GM12875 (cell line): ENCODE data around the gene PATJ.

Experiments
- H3K4me3 ChIP-seq: one replicate; pipeline ENCODE4 v1.5.1; 2011; ENCODE audit warnings: low read depth, low read length, control low read depth
- CTCF ChIP-seq: IDR thresholded peaks from 2 replicates; pipeline ENCODE4 v1.5.1; 2011; ENCODE audit warnings: low read depth, mild to moderate bottlenecking, control low read depth, inconsistent platforms, low read length, moderate library complexity, borderline replicate concordance; ENCODE audit not compliant: insufficient read depth

PATJ gene

DNA sequence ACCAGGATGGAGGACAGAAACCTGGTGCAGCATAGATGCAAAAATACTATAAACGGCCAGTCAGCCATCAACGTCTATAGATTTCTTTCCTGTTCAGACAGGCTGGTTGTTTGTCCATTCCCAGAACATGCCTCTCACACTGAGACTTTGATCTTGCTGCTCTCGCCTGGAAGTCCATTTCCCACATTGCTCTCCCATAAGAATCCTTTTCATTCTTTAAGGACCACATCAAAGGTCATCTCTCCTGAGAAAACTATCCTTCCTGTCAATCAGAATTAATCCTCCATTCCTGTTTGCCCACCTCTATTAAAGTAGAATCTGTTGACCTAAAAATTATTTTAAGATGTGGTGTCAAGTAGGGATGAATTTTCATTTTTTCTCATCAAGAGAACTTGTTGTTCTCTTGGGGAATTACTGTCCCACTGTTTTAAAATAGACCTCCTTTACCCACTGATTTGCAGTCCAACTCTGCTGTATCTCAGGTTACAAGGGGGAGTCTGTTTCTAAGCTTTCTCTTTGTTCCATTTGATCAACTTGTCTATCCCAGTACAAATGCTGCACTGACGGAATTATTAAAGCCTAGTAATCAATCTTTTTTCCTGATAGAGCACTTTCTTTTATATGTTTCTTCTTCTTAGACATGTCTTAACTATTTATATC is 172.7 kb downstream of the PATJ start:
- no peak for TF ChIP-seq CTCF
- no peak overlapping the region for H3K4me3 ChIP-seq

DNA sequence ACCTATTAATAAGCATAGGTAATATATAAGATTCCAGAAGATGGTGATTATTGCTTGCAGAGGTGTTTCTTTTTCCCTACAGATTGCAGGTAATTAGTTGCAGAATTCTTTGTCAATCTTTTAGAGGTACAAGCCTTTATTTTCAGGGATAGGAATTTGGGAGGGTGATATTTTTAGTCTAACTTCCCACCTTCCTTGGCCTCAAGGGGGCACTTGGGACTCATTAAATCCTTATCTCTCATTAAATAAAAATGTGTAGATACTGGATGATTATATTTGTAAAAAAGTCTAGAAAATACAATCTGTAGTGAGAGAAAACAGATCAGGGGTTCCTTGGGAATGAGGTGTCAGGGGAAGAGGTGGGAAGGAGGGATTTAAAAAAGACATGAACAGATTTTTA is 179.2 kb downstream of the PATJ start:
- no peak for TF ChIP-seq CTCF
- no peak overlapping the region for H3K4me3 ChIP-seq

DNA sequence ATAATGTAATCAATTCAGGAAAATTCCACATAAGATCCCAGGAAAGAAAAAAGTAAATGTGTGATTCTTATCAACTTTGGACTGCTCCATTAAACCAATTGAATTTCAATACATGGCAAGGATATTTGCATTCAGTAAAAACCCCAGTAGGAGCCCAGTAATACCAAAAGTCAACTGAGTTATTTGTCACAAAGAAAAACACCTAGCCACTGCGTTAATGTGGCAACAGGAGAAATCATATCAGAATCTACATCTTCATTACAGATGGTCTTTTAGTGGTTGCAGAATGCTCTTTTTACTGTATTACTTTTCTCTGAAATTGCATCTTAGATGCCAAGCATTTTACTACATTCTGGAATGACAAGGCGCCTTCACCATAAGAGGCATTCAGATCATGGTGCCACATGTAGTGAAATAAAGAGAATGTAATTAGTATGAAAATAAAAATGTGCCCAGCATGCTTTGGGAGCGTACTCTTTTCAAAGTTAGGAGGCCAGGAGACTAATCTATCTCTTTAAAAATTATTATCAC is 180.7 kb downstream of the PATJ start:
- H3K4me3 ChIP-seq: no peak overlapping the region
- no peak for TF ChIP-seq CTCF

- TF ChIP-seq CTCF: no peak
- no peak overlapping the region for H3K4me3 ChIP-seq
These were observed 183.5 kb downstream of the PATJ start for GRCh38 chr1:61925591-61926298.

DNA sequence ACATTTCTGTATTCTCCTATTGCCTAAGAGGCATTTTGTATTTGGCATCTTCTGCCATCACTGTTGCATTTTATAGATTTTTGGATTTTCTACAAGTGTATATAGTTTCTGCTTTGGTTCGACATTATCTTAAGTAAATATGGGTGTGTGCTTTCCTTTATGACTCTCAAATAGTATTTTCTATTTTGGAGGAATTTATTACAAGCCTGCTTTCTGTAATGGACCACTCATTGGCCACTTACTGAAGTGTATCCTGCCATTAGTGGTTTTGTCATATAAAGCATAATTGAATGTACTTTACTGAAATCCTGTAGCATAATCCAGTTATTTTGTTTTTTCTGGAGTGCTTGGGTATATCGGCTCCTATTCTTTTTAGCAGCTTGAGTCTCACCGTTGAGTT is 184.3 kb downstream of the PATJ start:
- no peak for TF ChIP-seq CTCF

GRCh38 chr1:61930116-61930645 is 187.9 kb downstream of the PATJ start:
- no peak overlapping the region for H3K4me3 ChIP-seq
- TF ChIP-seq CTCF: no peak

More for the DNA sequence above, 184.3 kb downstream of the PATJ start:
- no peak overlapping the region for H3K4me3 ChIP-seq
